ENCODE measurements around the gene GLDC. TPM values are rescaled to one million over a fixed set of nuclear protein-coding genes. Genes with fewer than 3 reads are reported as not detected.

The GLDC gene
- total and polyA plus RNA-seq, 4 donors, result 26.7 to 102 (median 59.3) TPM

DNA sequence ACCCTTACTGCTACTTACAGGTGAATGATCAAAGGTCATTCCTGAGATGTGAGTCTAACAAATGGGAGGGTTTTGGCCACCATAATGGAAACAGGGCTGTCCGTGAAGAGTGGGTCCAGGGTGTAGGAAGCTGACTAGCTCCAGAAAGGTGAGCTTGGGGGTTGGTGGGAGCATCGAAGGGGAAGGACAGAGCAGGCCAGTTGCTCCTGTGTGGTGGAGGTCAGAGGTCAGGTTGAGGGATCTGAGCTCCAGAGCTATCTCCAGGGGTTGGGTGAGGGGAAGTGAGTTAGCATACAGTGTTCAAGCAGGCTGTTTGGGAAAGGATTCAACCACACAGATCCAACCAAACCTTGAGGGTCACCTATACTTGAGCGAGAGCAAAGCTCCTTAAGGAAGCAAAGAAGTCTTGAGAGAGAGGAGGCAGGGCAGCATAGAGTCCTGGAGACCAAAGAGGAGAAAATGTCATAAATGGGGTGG, 18.7 kb upstream of the GLDC start:
- DNase-seq (ENCODE audit: low spot score), result no peak
- WGBS, result 42% methylated on average over 3 of the region's 3 CpGs
- Histone ChIP-seq H3K9ac (ENCODE audit: low read depth in 1 of 2, low read length in 2 of 2) (peak overlapping the region in 1 of 2 donors; percentile 61), H3K36me3 (ENCODE audit: control insufficient read depth in 4 of 4, insufficient read depth in 3 of 4, low read depth in 1 of 4, low read length in 3 of 4) (no peaks in the 10 kb centered on the region), H3K4me1 (ENCODE audit: control insufficient read depth in 4 of 4, insufficient read depth in 4 of 4, low read length in 3 of 4) (peaks cover 13 to 44% (median 35%) of the 10 kb centered on the region in 4 donors), H3K27ac (ENCODE audit: low read depth in 1 of 2, low read length in 2 of 2) (peak overlapping the region; percentile 86 to 96), H3K27me3 (ENCODE audit: control insufficient read depth in 4 of 4, insufficient read depth in 4 of 4, low read length in 3 of 4) (no peaks in the 10 kb centered on the region), H3K4me3 (ENCODE audit: low read depth in 1 of 3, low read length in 3 of 3) (no peak overlapping the region), H3K9me3 (ENCODE audit: control insufficient read depth in 4 of 4, low read length in 3 of 4) (no peaks in the 10 kb centered on the region)
- TF ChIP-seq, protein P1, sequence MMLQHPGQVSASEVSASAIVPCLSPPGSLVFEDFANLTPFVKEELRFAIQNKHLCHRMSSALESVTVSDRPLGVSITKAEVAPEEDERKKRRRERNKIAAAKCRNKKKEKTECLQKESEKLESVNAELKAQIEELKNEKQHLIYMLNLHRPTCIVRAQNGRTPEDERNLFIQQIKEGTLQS (IDR thresholded peaks at IDR 0.05), result no peak
- no peak for TF ChIP-seq FOXA2 (IDR thresholded peaks at IDR 0.05)
- TF ChIP-seq, protein P2, sequence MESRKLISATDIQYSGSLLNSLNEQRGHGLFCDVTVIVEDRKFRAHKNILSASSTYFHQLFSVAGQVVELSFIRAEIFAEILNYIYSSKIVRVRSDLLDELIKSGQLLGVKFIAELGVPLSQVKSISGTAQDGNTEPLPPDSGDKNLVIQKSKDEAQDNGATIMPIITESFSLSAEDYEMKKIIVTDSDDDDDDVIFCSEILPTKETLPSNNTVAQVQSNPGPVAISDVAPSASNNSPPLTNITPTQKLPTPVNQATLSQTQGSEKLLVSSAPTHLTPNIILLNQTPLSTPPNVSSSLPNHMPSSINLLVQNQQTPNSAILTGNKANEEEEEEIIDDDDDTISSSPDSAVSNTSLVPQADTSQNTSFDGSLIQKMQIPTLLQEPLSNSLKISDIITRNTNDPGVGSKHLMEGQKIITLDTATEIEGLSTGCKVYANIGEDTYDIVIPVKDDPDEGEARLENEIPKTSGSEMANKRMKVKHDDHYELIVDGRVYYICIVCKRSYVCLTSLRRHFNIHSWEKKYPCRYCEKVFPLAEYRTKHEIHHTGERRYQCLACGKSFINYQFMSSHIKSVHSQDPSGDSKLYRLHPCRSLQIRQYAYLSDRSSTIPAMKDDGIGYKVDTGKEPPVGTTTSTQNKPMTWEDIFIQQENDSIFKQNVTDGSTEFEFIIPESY (IDR thresholded peaks at IDR 0.05), result no peak
- TF ChIP-seq NR2F2 (IDR thresholded peaks at IDR 0.05), result no peak
- TF ChIP-seq TAF1 (conservative IDR thresholded peaks at IDR 0.05), result no peak

DNA sequence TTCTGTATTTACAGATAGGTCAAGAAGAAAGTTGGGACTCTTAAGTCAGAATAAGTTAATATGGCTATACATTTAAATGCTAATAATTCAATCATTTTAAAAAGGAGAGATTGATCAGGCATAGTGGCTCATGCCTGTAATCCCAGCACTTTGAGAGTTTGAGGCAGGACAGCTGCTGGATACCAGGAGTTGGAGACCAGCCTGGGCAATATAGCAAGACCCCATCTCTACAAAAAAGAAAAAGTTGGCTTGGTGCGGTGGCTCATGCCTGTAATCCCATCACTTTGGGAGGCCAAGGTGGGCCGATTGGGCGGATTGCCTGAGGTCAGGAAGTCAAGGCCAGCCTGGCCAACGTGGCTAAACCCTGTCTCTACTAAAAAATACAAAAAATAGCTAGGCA, 15.0 kb upstream of the GLDC start:
- no peaks in the 10 kb centered on the region for H3K9me3 ChIP-seq (ENCODE audit: control insufficient read depth in 4 of 4, low read length in 3 of 4)
- no peak for DNase-seq (ENCODE audit: low spot score)
- peaks cover 12 to 50% (median 43%) of the 10 kb centered on the region in 4 donors for H3K4me1 ChIP-seq (ENCODE audit: control insufficient read depth in 4 of 4, insufficient read depth in 4 of 4, low read length in 3 of 4)
- no peaks in the 10 kb centered on the region for H3K27me3 ChIP-seq (ENCODE audit: control insufficient read depth in 4 of 4, insufficient read depth in 4 of 4, low read length in 3 of 4)
- TF ChIP-seq, protein P1 (IDR thresholded peaks at IDR 0.05), result no peak
- TF ChIP-seq EGR1 (IDR thresholded peaks at IDR 0.05; ENCODE audit: low read depth in 2 of 2) (no peak), FOXA1 (IDR thresholded peaks at IDR 0.05) (no peak), NR2F2 (IDR thresholded peaks at IDR 0.05) (no peak), FOXA2 (IDR thresholded peaks at IDR 0.05) (no peak), RXRA (IDR thresholded peaks at IDR 0.05) (no peak), HNF4A (conservative IDR thresholded peaks at IDR 0.05) (no peak), SP1 (IDR thresholded peaks at IDR 0.05) (no peak), TAF1 (conservative IDR thresholded peaks at IDR 0.05) (no peak), JUND (IDR thresholded peaks at IDR 0.05) (no peak)
- TF ChIP-seq, protein P3, sequence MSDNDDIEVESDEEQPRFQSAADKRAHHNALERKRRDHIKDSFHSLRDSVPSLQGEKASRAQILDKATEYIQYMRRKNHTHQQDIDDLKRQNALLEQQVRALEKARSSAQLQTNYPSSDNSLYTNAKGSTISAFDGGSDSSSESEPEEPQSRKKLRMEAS (IDR thresholded peaks at IDR 0.05), result no peak
- TF ChIP-seq, protein P2 (IDR thresholded peaks at IDR 0.05), result no peak
- TF ChIP-seq, protein P4, sequence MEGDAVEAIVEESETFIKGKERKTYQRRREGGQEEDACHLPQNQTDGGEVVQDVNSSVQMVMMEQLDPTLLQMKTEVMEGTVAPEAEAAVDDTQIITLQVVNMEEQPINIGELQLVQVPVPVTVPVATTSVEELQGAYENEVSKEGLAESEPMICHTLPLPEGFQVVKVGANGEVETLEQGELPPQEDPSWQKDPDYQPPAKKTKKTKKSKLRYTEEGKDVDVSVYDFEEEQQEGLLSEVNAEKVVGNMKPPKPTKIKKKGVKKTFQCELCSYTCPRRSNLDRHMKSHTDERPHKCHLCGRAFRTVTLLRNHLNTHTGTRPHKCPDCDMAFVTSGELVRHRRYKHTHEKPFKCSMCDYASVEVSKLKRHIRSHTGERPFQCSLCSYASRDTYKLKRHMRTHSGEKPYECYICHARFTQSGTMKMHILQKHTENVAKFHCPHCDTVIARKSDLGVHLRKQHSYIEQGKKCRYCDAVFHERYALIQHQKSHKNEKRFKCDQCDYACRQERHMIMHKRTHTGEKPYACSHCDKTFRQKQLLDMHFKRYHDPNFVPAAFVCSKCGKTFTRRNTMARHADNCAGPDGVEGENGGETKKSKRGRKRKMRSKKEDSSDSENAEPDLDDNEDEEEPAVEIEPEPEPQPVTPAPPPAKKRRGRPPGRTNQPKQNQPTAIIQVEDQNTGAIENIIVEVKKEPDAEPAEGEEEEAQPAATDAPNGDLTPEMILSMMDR (IDR thresholded peaks at IDR 0.05; ENCODE audit: low read depth, low read length, missing input control), result no peak
- no peaks in the 10 kb centered on the region for H3K36me3 ChIP-seq (ENCODE audit: control insufficient read depth in 4 of 4, insufficient read depth in 3 of 4, low read depth in 1 of 4, low read length in 3 of 4)
- H3K4me3 ChIP-seq (ENCODE audit: low read depth in 1 of 3, low read length in 3 of 3), result no peak overlapping the region
- peak overlapping the region in 1 of 2 donors; percentile 20 for H3K27ac ChIP-seq (ENCODE audit: low read depth in 1 of 2, low read length in 2 of 2)
- no peak overlapping the region for H3K9ac ChIP-seq (ENCODE audit: low read depth in 1 of 2, low read length in 2 of 2)
- 71% methylated on average over 4 of the region's 4 CpGs for WGBS

Measured in liver (tissue), 9 donors.